Neural progenitor cell (in vitro differentiated cells): ENCODE data around the gene EPHA10. TPM values are rescaled to one million over a fixed set of nuclear protein-coding genes. Genes with fewer than 3 reads are reported as not detected.
A peak's percentile ranks its signal among the peaks of the same experiment; 100 is the strongest.

ENCODE experiments used
- DNase-seq: peaks from one replicate; pipeline ENCODE4 v3.0.0-alpha.2; 2016; ENCODE audit warnings: low spot score
- H2AFZ ChIP-seq: fragments of 200-600 bp; sonication (generic); replicated peaks from 2 replicates; pipeline ENCODE4 v1.6.1; 2016; ENCODE audit warnings: antibody characterized with exemption
- H3F3A ChIP-seq: fragments of 200-600 bp; sonication (generic); 2 replicates; pipeline ENCODE4 v1.6.1; 2016; ENCODE audit warnings: antibody characterized with exemption, low read depth
- H3K27ac ChIP-seq: fragments of 200-600 bp; sonication (generic); 2 replicates; pipeline ENCODE4 v1.5.1; 2016; ENCODE audit warnings: mild to moderate bottlenecking
- H3K27me3 ChIP-seq: fragments of 200-600 bp; sonication (generic); 2 replicates; pipeline ENCODE4 v1.6.1; 2016; ENCODE audit warnings: mild to moderate bottlenecking, moderate library complexity
- H3K36me3 ChIP-seq: fragments of 200-600 bp; sonication (generic); 2 replicates; pipeline ENCODE4 v1.5.1; 2016
- H3K4me1 ChIP-seq: fragments of 200-600 bp; sonication (generic); 2 replicates; pipeline ENCODE4 v1.6.1; 2016; ENCODE audit warnings: mixed run types
- H3K4me2 ChIP-seq: fragments of 200-600 bp; sonication (generic); 2 replicates; pipeline ENCODE4 v1.6.1; 2016
- H3K4me3 ChIP-seq: fragments of 200-600 bp; sonication (generic); 2 replicates; pipeline ENCODE4 v1.5.1; 2016
- H3K79me2 ChIP-seq: fragments of 200-600 bp; sonication (generic); 2 replicates; pipeline ENCODE4 v1.6.1; 2016; ENCODE audit warnings: low read depth
- H3K9ac ChIP-seq: fragments of 200-600 bp; sonication (generic); 2 replicates; pipeline ENCODE4 v1.6.1; 2016
- H3K9me3 ChIP-seq: fragments of 200-600 bp; sonication (generic); 2 replicates; pipeline ENCODE4 v1.5.1; 2016; ENCODE audit warnings: low read depth
- H4K20me1 ChIP-seq: fragments of 200-600 bp; sonication (generic); 2 replicates; pipeline ENCODE4 v1.6.1; 2016; ENCODE audit warnings: low read depth
- H3K27ac Mint-ChIP-seq: 3 replicates; pipeline ENCODE4 v1.8.0; 2021; ENCODE audit warnings: mixed read lengths
- H3K27me3 Mint-ChIP-seq: 2 replicates; pipeline ENCODE4 v1.8.0; 2022; ENCODE audit warnings: low read depth, mild to moderate bottlenecking, inconsistent platforms, moderate library complexity, mixed read lengths; ENCODE audit not compliant: insufficient read depth
- H3K36me3 Mint-ChIP-seq: 3 replicates; pipeline ENCODE4 v1.8.0; 2021; ENCODE audit warnings: mixed read lengths
- H3K4me1 Mint-ChIP-seq: 3 replicates; pipeline ENCODE4 v1.8.0; 2021; ENCODE audit warnings: mixed read lengths
- H3K4me3 Mint-ChIP-seq: 3 replicates; pipeline ENCODE4 v1.8.0; 2021; ENCODE audit warnings: mild to moderate bottlenecking, moderate library complexity, mixed read lengths
- H3K9me3 Mint-ChIP-seq: 3 replicates; pipeline ENCODE4 v1.8.0; 2020; ENCODE audit warnings: mixed read lengths
- EZH2 ChIP-seq: fragments of 200-600 bp; sonication (generic); IDR thresholded peaks from 2 replicates; pipeline ENCODE4 v1.6.1; 2017; ENCODE audit warnings: antibody characterized with exemption, mild to moderate bottlenecking, moderate library complexity
- EZH2phosphoT487 ChIP-seq: fragments of 200-600 bp; sonication (generic); IDR thresholded peaks from 2 replicates; pipeline ENCODE4 v1.6.1; 2017; ENCODE audit warnings: antibody characterized with exemption
- total RNA-seq: library from RNA; depleted of rRNA; stranded (reverse); fragments of >200 nt; gene quantifications from 2 replicates; pipeline ENCODE4 v1.2.3, GENCODE V29; 2015; ENCODE audit warnings: low replicate concordance
- TF ChIP-seq, protein P1 (sequence below): fragments of 200-600 bp; sonication (generic); IDR thresholded peaks from 2 replicates; pipeline ENCODE4 v1.5.1; 2017; ENCODE audit warnings: antibody characterized with exemption, mild to moderate bottlenecking

EPHA10 gene
- total RNA-seq, 1 donor from 2014 or later = not detected

DNA sequence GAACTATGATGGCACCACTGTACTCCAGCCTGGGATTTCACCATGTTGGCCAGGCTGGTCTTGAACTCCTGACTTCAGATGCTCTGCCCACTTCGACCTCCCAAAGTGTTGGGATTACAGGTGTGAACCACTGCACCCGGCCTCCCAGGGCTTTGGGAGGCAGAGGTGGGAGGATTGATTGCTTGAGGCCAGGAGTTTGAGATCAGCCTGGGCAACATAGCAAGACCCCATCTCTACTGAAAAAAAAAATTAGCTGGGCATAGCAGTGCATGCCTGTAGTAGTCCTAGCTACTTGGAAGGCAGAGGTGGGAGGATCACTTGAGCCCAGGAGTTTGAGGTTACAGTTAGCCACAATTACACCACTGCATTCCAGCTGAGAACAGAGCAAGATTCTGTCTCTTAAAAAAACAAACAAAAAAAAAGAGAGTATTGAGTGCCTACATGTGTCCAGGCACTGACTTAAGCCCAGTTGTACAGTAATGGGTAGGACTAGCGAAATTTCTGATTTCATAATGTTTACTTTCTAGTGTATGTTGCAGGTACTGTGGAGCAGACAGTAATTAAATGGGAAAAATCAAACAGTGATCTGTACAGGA lies 32.9 kb upstream of the EPHA10 start:
- Mint-ChIP-seq H3K4me1 (no peaks in the 10 kb centered on the region), H3K9me3 (no peaks in the 10 kb centered on the region), H3K27ac (no peak overlapping the region), H3K36me3 (peaks cover 10% of the 10 kb centered on the region), H3K27me3 (peaks cover 20% of the 10 kb centered on the region), H3K4me3 (no peak overlapping the region)
- no peak for DNase-seq
- no peaks in the 10 kb centered on the region for H3K9me3 ChIP-seq
- no peaks in the 10 kb centered on the region for H3K4me1 ChIP-seq
- H3K4me3 ChIP-seq = no peak overlapping the region
- H3K27ac ChIP-seq = no peak overlapping the region
- H3K9ac ChIP-seq = no peak overlapping the region
- peaks cover 32% of the 10 kb centered on the region for H3K27me3 ChIP-seq
- H4K20me1 ChIP-seq = peaks cover 29% of the 10 kb centered on the region
- no peaks in the 10 kb centered on the region for H3K36me3 ChIP-seq
- H3K4me2 ChIP-seq = no peak overlapping the region
- no peak for TF ChIP-seq EZH2phosphoT487
- no peak for TF ChIP-seq EZH2
- H3K79me2 ChIP-seq = no peaks in the 10 kb centered on the region
- no peak overlapping the region for H2AFZ ChIP-seq
- H3F3A ChIP-seq = peaks cover 9% of the 10 kb centered on the region

DNA sequence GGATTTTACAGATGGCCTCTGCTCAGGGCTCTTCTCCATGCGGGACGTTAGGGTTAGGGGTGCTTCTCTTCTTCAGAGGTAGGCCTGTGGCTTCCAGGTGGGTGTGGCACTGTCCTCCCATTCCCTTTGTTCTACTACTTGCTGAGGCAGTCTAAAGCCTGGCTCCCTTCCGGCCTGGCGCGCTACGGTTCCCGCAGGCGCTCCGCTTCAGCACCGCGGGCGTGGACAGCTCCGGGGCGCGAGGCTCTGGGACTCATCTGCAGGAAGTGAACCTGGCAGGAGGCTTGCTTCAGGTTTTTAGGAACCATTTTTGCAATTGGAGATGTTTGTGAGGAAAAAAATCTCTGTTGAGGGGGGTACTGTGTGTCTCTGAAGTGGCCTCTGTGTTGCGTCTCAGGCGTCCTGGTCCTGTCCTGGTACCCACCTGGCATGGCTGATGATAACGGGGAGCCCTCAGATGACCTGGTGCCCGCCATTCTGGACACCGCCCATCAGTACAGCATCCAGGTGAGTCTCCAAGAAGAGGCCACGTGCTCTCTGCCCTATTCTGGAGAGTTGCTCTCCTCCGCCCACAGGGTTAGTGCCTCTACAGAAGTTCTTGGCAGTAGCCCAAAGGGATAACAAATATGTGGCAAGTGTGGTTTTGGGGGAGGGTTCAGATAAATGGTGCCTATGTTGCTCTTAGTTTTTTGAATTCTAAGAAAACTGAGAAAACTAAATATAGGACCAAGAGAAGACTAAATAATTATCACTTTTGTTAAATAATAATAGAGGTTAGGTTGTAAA lies 30.6 kb upstream of the EPHA10 start:
- peaks cover 9% of the 10 kb centered on the region for H3F3A ChIP-seq
- peaks cover 2% of the 10 kb centered on the region for H3K36me3 Mint-ChIP-seq
- H3K9me3 Mint-ChIP-seq = peaks cover 4% of the 10 kb centered on the region
- no peak overlapping the region for H3K4me2 ChIP-seq
- H3K27me3 ChIP-seq = peaks cover 56% of the 10 kb centered on the region
- H3K4me1 Mint-ChIP-seq = no peaks in the 10 kb centered on the region
- TF ChIP-seq EZH2 = peak; percentile 62
- TF ChIP-seq, protein P1, sequence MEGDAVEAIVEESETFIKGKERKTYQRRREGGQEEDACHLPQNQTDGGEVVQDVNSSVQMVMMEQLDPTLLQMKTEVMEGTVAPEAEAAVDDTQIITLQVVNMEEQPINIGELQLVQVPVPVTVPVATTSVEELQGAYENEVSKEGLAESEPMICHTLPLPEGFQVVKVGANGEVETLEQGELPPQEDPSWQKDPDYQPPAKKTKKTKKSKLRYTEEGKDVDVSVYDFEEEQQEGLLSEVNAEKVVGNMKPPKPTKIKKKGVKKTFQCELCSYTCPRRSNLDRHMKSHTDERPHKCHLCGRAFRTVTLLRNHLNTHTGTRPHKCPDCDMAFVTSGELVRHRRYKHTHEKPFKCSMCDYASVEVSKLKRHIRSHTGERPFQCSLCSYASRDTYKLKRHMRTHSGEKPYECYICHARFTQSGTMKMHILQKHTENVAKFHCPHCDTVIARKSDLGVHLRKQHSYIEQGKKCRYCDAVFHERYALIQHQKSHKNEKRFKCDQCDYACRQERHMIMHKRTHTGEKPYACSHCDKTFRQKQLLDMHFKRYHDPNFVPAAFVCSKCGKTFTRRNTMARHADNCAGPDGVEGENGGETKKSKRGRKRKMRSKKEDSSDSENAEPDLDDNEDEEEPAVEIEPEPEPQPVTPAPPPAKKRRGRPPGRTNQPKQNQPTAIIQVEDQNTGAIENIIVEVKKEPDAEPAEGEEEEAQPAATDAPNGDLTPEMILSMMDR = no peak
- H3K4me1 ChIP-seq = no peaks in the 10 kb centered on the region
- H3K27ac Mint-ChIP-seq = no peak overlapping the region
- no peak overlapping the region for H3K9ac ChIP-seq
- peak overlapping the region; percentile 82 for H3K4me3 Mint-ChIP-seq
- DNase-seq = peak; percentile 88
- H3K9me3 ChIP-seq = no peaks in the 10 kb centered on the region
- peaks cover 35% of the 10 kb centered on the region for H4K20me1 ChIP-seq
- no peak overlapping the region for H3K4me3 ChIP-seq
- no peaks in the 10 kb centered on the region for H3K36me3 ChIP-seq
- H3K27me3 Mint-ChIP-seq = peaks cover 39% of the 10 kb centered on the region
- H3K27ac ChIP-seq = no peak overlapping the region
- no peaks in the 10 kb centered on the region for H3K79me2 ChIP-seq
- H2AFZ ChIP-seq = no peak overlapping the region

DNA sequence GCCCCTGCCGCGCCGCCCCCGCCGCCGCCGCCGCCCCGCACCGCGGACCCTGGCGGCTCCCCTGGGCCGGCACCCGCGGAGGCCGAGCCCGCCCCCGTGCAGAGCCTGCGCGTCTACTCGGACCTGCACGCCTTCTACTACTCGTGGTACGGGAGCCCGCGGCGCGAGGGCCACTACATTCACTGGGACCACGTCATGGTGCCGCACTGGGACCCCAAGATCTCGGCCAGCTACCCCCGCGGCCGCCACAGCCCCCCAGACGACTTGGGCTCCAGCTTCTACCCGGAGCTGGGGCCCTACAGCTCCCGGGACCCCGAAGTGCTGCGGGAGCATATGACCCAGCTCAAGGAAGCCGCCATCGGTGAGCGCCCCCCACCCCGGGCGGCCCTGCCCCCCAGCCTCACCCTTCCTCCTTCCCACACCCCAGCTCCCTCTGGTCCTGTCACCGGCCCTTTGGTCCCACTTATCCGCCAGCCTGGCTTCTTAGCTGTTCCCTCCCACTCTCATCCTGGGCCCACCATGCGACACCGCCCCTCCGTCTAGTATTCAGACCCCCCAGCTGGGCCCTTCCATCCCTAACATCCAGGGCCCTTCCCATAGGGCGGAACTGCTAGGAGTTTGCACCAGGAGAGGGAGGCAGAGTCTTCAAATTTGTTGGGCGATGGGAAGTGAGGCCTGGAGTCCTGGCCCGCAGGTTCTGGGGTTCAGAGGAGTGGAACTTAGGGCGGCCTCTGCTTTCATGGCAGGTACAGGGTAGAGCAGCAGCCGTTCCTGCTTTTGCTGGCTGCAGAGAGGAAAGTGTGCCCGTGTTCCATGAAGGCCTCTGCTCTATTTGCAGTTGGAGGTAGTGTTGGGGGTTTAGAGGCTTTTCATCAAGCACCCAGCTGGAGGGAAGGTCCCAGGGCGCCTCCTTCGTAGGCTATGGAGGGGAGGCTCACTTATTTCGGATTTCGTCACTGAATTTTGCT lies 29.7 kb upstream of the EPHA10 start:
- H3K4me2 ChIP-seq = peak overlapping the region; percentile 99
- Mint-ChIP-seq H3K4me1 (no peaks in the 10 kb centered on the region), H3K27me3 (peaks cover 42% of the 10 kb centered on the region), H3K4me3 (peak overlapping the region; percentile 82), H3K36me3 (peaks cover 2% of the 10 kb centered on the region), H3K9me3 (peaks cover 4% of the 10 kb centered on the region), H3K27ac (no peak overlapping the region)
- H4K20me1 ChIP-seq = peaks cover 35% of the 10 kb centered on the region
- peaks cover 64% of the 10 kb centered on the region for H3K27me3 ChIP-seq
- H3K4me3 ChIP-seq = peak overlapping the region; percentile 72
- peak; percentile 74 for TF ChIP-seq EZH2
- TF ChIP-seq EZH2phosphoT487 = peak; percentile 57
- TF ChIP-seq, protein P1 = no peak
- no peak overlapping the region for H3K9ac ChIP-seq
- no peaks in the 10 kb centered on the region for H3K4me1 ChIP-seq
- no peaks in the 10 kb centered on the region for H3K79me2 ChIP-seq
- no peak overlapping the region for H2AFZ ChIP-seq
- H3K36me3 ChIP-seq = no peaks in the 10 kb centered on the region
- H3F3A ChIP-seq = peaks cover 9% of the 10 kb centered on the region
- H3K27ac ChIP-seq = no peak overlapping the region
- DNase-seq = peak; percentile 19
- H3K9me3 ChIP-seq = no peaks in the 10 kb centered on the region
